WTC11 (cell line): ENCODE data around the gene ITGA11. TPM values are rescaled to one million over a fixed set of nuclear protein-coding genes. Genes with fewer than 3 reads are reported as not detected.
A peak's percentile ranks its signal among the peaks of the same experiment; 100 is the strongest.

Source experiments
- ATAC-seq: fragments of 200-7000 bp; cut with Tn5 transposase; 2 replicates; pipeline ENCODE4 v1.10.0; 2021; ENCODE audit warnings: mild to moderate bottlenecking, moderate library complexity
- CTCF ChIA-PET: fragments of 300-600 bp; sonication (Branson Sonifier 250); formaldehyde crosslinking; loops from one replicate; lab custom pipeline; 2021; ENCODE audit warnings: antibody characterized with exemption; lab: Charles Lee
- POLR2A ChIA-PET: fragments of 350-600 bp; sonication (Branson Sonifier 250); formaldehyde crosslinking; loops from one replicate; lab custom pipeline; 2021; ENCODE audit warnings: antibody characterized with exemption; lab: Charles Lee
- DNase-seq: peaks from one replicate; pipeline ENCODE4 v3.0.0; 2021; ENCODE audit warnings: low spot score
- H3K27ac Mint-ChIP-seq: 2 replicates; pipeline ENCODE4 v1.8.0; 2021; ENCODE audit warnings: mixed read lengths
- H3K27me3 Mint-ChIP-seq: 2 replicates; pipeline ENCODE4 v1.8.0; 2021; ENCODE audit warnings: low read depth, mild to moderate bottlenecking, moderate library complexity, mixed read lengths
- H3K36me3 Mint-ChIP-seq: 2 replicates; pipeline ENCODE4 v1.8.0; 2021; ENCODE audit warnings: mixed read lengths
- H3K4me1 Mint-ChIP-seq: 2 replicates; pipeline ENCODE4 v1.8.0; 2022; ENCODE audit warnings: mixed read lengths
- H3K4me3 Mint-ChIP-seq: 2 replicates; pipeline ENCODE4 v1.8.0; 2021; ENCODE audit warnings: mild to moderate bottlenecking, moderate library complexity, mixed read lengths
- H3K9me3 Mint-ChIP-seq: 2 replicates; pipeline ENCODE4 v1.8.0; 2021; ENCODE audit warnings: mixed read lengths
- AR ChIP-seq: fragments of 250-450 bp; sonication (Bioruptor Pico); IDR thresholded peaks from 2 replicates; pipeline ENCODE4 v1.9.0; 2021; ENCODE audit warnings: mild to moderate bottlenecking
- ARID4B ChIP-seq: sonication (generic); formaldehyde crosslinking; IDR thresholded peaks from 2 replicates; pipeline ENCODE4 v1.8.0; 2023; ENCODE audit warnings: missing genetic modification reagents, mild to moderate bottlenecking, borderline replicate concordance
- CDX4 ChIP-seq: fragments of 250-450 bp; sonication (Bioruptor Pico); IDR thresholded peaks from 2 replicates; pipeline ENCODE4 v1.9.0; 2021; ENCODE audit warnings: moderate library complexity, mild to moderate bottlenecking, inconsistent platforms, borderline replicate concordance
- ELF4 ChIP-seq: sonication (generic); formaldehyde crosslinking; IDR thresholded peaks from 2 replicates; pipeline ENCODE4 v1.8.1; 2022; ENCODE audit warnings: low read depth, mild to moderate bottlenecking, moderate library complexity, missing genetic modification reagents
- ETV6 ChIP-seq: sonication (generic); formaldehyde crosslinking; IDR thresholded peaks from 2 replicates; pipeline ENCODE4 v1.8.1; 2022; ENCODE audit warnings: mild to moderate bottlenecking, missing genetic modification reagents
- HMGA2 ChIP-seq: fragments of 250-450 bp; sonication (Bioruptor Pico); IDR thresholded peaks from 2 replicates; pipeline ENCODE4 v1.4.0; 2021; ENCODE audit warnings: mild to moderate bottlenecking, moderate library complexity
- JUN ChIP-seq: sonication (generic); formaldehyde crosslinking; IDR thresholded peaks from 2 replicates; pipeline ENCODE4 v1.8.0; 2023; ENCODE audit warnings: mild to moderate bottlenecking, missing genetic modification reagents
- NFYB ChIP-seq: sonication (generic); formaldehyde crosslinking; conservative IDR thresholded peaks from 2 replicates; pipeline ENCODE4 v1.8.0; 2022; ENCODE audit warnings: low read depth, missing genetic modification reagents
- PRDM15 ChIP-seq: sonication (generic); formaldehyde crosslinking; IDR thresholded peaks from 2 replicates; pipeline ENCODE4 v1.8.0; 2022; ENCODE audit warnings: missing genetic modification reagents
- PRRX2 ChIP-seq: fragments of 250-450 bp; sonication (Bioruptor Pico); IDR thresholded peaks from 2 replicates; pipeline ENCODE4 v1.8.0; 2021; ENCODE audit warnings: mild to moderate bottlenecking
- SMAD3 ChIP-seq: sonication (generic); formaldehyde crosslinking; IDR thresholded peaks from 2 replicates; pipeline ENCODE4 v1.8.0; 2022; ENCODE audit warnings: missing genetic modification reagents, mild to moderate bottlenecking, borderline replicate concordance
- SMAD4 ChIP-seq: sonication (generic); formaldehyde crosslinking; IDR thresholded peaks from 2 replicates; pipeline ENCODE4 v1.8.0; 2022; ENCODE audit warnings: mild to moderate bottlenecking, missing genetic modification reagents
- TEAD4 ChIP-seq: sonication (generic); formaldehyde crosslinking; IDR thresholded peaks from 2 replicates; pipeline ENCODE4 v1.8.0; 2022; ENCODE audit warnings: mild to moderate bottlenecking, missing genetic modification reagents
- USF2 ChIP-seq: sonication (generic); formaldehyde crosslinking; IDR thresholded peaks from 2 replicates; pipeline ENCODE4 v1.8.1; 2023; ENCODE audit warnings: mild to moderate bottlenecking, missing genetic modification reagents, moderate library complexity
- ZNF317 ChIP-seq: sonication (generic); formaldehyde crosslinking; IDR thresholded peaks from 2 replicates; pipeline ENCODE4 v1.8.1; 2023; ENCODE audit warnings: low read depth, mild to moderate bottlenecking, moderate library complexity, missing genetic modification reagents, borderline replicate concordance
- ZNF423 ChIP-seq: fragments of 250-450 bp; sonication (Bioruptor Pico); IDR thresholded peaks from 2 replicates; pipeline ENCODE4 v2.1.2; 2022; ENCODE audit warnings: mild to moderate bottlenecking, moderate library complexity
- ZNF532 ChIP-seq: fragments of 250-450 bp; sonication (Bioruptor Pico); IDR thresholded peaks from 2 replicates; pipeline ENCODE4 v1.9.0; 2021; ENCODE audit warnings: mild to moderate bottlenecking, borderline replicate concordance
- total RNA-seq: library from RNA; stranded (reverse); gene quantifications from 3 replicates; pipeline ENCODE4 v1.2.3, GENCODE V29; 2021

ITGA11 gene
- total RNA-seq, 1 experiment from 2014 or later, result 0.15 TPM

- H3K27me3 Mint-ChIP-seq, result peaks cover 8% of the 10 kb centered on the region
- DNase-seq (no peak), ATAC-seq (no peak)
- H3K4me3 Mint-ChIP-seq, result no peak overlapping the region
- H3K36me3 Mint-ChIP-seq, result no peaks in the 10 kb centered on the region
- POLR2A ChIA-PET, result no interaction called here
- H3K9me3 Mint-ChIP-seq, result no peaks in the 10 kb centered on the region
- CTCF ChIA-PET, result interaction anchor here (1.1 to 1.8 kb wide), 2 partner anchors 13 to 23 kb away, joined by 3 to 7 read pairs; no protein-coding TSS in a partner anchor
- TF ChIP-seq NFYB (CRISPR knock-in tag) (peak; percentile 38), USF2 (peak; percentile 60), PRRX2 (no peak), ZNF532 (CRISPR knock-in tag) (no peak)
- TF ChIP-seq, all 79 proteins: peak for 2
- Mint-ChIP-seq H3K4me1 (peaks cover 46% of the 10 kb centered on the region), H3K27ac (no peak overlapping the region)
Observed at GRCh38 chr15:68328964-68329363, 103.0 kb downstream of the ITGA11 start.

GRCh38 chr15:68328443-68328842, 103.5 kb downstream of the ITGA11 start:
- no peak overlapping the region for H3K4me3 Mint-ChIP-seq
- H3K27ac Mint-ChIP-seq, result no peak overlapping the region
- POLR2A ChIA-PET, result no interaction called here
- DNase-seq (no peak), ATAC-seq (no peak)
- no peaks in the 10 kb centered on the region for H3K9me3 Mint-ChIP-seq
- peaks cover 46% of the 10 kb centered on the region for H3K4me1 Mint-ChIP-seq
- H3K27me3 Mint-ChIP-seq, result peaks cover 8% of the 10 kb centered on the region
- no peaks in the 10 kb centered on the region for H3K36me3 Mint-ChIP-seq
- CTCF ChIA-PET, result interaction anchor here (1.1 to 1.8 kb wide), 2 partner anchors 12 to 22 kb away, joined by 3 to 7 read pairs; no protein-coding TSS in a partner anchor
- no peak for TF ChIP-seq SMAD3 (CRISPR knock-in tag)
- no peak for TF ChIP-seq ELF4 (CRISPR knock-in tag)
- no peak for TF ChIP-seq HMGA2
- TF ChIP-seq ARID4B, result no peak
- TF ChIP-seq ZNF317 (CRISPR knock-in tag), result no peak
- no peak for TF ChIP-seq CDX4 (CRISPR knock-in tag)
- TF ChIP-seq ZNF423 (CRISPR knock-in tag), result no peak
- no peak for TF ChIP-seq PRDM15
- no peak for TF ChIP-seq USF2
- no peak for TF ChIP-seq JUN (CRISPR knock-in tag)
- TF ChIP-seq TEAD4, result no peak
- TF ChIP-seq ETV6 (CRISPR knock-in tag), result no peak
- no peak for TF ChIP-seq SMAD4 (CRISPR knock-in tag)
- TF ChIP-seq AR (CRISPR knock-in tag), result no peak
